Glomerular endothelial cell (primary cell): ENCODE results near the gene ISY1. TPM values are rescaled to one million over a fixed set of nuclear protein-coding genes. Genes with fewer than 3 reads are reported as not detected.
"Not testable (repeated sequence)": the region's sequence is repeated elsewhere in the genome, so short reads cannot be mapped to it uniquely, and the experiment has no call there.

ENCODE experiments used
- DNase-seq: peaks from one replicate; pipeline ENCODE4 v3.0.0-alpha.2; 2011; ENCODE audit warnings: low read depth, low spot score; ENCODE audit errors: extremely low read depth
- total RNA-seq: library from RNA; depleted of rRNA; stranded (reverse); fragments of >200 nt; gene quantifications from 2 replicates; pipeline ENCODE4 v1.2.3, GENCODE V29; 2015

The ISY1 gene
- total RNA-seq, 1 donor from 2014 or later: 21.6 TPM

- no peak for DNase-seq
Observed at GRCh38 chr3:129173206-129173605, 12.3 kb upstream of the ISY1 start.

- DNase-seq: no peak
Observed at GRCh38 chr3:129166579-129167332, 5.9 kb upstream of the ISY1 start.

- DNase-seq: not testable (repeated sequence)
Observed at GRCh38 chr3:129165594-129165993, 4.7 kb upstream of the ISY1 start.

- no peak for DNase-seq
Observed at GRCh38 chr3:129164500-129164899, 3.6 kb upstream of the ISY1 start.

- DNase-seq: no peak
Observed at GRCh38 chr3:129162729-129163579, 2.1 kb upstream of the ISY1 start.

- DNase-seq: no peak
Observed at GRCh38 chr3:129161860-129162271, 1.0 kb upstream of the ISY1 start.

- no peak for DNase-seq
Observed at GRCh38 chr3:129144786-129145185, 16.1 kb downstream of the ISY1 start.

GRCh38 chr3:129141011-129141410 lies 19.9 kb downstream of the ISY1 start:
- not testable (repeated sequence) for DNase-seq

GRCh38 chr3:129139911-129140310 lies 21.0 kb downstream of the ISY1 start:
- DNase-seq: no peak

- not testable (repeated sequence) for DNase-seq
Observed at GRCh38 chr3:129136275-129136674, 24.6 kb downstream of the ISY1 start.

GRCh38 chr3:129132097-129132866 lies 28.6 kb downstream of the ISY1 start:
- DNase-seq: no peak

- DNase-seq: no peak
Observed at GRCh38 chr3:129131465-129132088, 29.3 kb downstream of the ISY1 start.

- no peak for DNase-seq
Observed at GRCh38 chr3:129130291-129130813, 30.5 kb downstream of the ISY1 start.

GRCh38 chr3:129128357-129129155 lies 32.3 kb downstream of the ISY1 start:
- DNase-seq: no peak

- no peak for DNase-seq
Observed at GRCh38 chr3:129126726-129127280, 34.1 kb downstream of the ISY1 start.

- no peak for DNase-seq
Observed at GRCh38 chr3:129123314-129124060, 37.4 kb downstream of the ISY1 start.

GRCh38 chr3:129122412-129123011 lies 38.4 kb downstream of the ISY1 start:
- no peak for DNase-seq

- no peak for DNase-seq
Observed at GRCh38 chr3:129121792-129122411, 39.0 kb downstream of the ISY1 start, which contains the start of gene RAB43. Gene RAB43 (minus strand): TSS chr3:129121804. CDS start chr3:129121489, 315 bp downstream.
